T follicular helper cell (primary cell): ENCODE measurements around the gene MAGT1.
A peak's percentile ranks its signal among the peaks of the same experiment; 100 is the strongest.
"Not testable (repeated sequence)": the region's sequence is repeated elsewhere in the genome, so short reads cannot be mapped to it uniquely, and the experiment has no call there.

ENCODE experiments used
- DNase-seq: peaks from one replicate; pipeline ENCODE4 v3.0.0-alpha.2; 2020; ENCODE audit warnings: low read depth

MAGT1 gene

GRCh38 chrX:77831544-77831943, 63.7 kb downstream of the MAGT1 start:
- not testable (repeated sequence) for DNase-seq

- DNase-seq: not testable (repeated sequence)
These were observed 73.2 kb downstream of the MAGT1 start for GRCh38 chrX:77821989-77822388.

GRCh38 chrX:77820091-77820727, 75.0 kb downstream of the MAGT1 start:
- DNase-seq: no peak

DNA sequence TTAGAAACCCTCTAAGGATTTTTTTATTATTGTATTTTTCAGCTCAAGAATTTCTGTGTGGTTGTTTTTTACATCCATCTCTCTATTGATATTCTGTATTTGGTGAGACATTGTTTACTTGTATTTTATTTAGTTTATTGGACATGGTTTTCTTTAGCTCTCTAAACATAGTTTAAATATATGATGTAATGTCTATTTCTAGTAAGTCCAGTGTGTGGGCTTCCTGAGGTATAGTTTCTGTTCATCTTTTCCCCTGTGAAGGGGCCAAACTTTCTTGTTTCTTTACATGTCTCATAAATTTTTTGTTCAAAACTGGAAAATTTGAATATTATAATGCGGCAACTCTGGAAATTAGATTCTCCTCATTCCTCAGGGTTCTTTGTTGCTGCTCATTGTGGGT, 81.0 kb downstream of the MAGT1 start:
- DNase-seq: no peak

DNA sequence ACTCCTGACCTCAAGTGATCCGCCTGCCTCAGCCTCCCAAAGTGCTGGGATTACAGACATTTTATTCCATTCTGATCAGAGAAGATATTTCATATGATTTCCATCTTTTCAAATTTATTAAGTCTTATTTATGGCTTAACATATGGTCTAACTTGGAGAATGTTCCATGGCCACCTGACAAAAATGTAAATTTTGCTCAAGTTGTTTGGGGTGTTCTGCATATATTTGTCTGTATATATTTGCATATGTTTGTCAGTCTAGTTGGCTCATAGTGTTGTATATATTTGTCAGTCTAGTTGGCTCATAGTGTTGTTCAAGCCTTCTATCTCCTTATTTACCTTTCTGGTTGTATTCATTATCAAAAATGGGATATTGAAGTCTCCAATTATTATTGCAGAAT, 93.0 kb downstream of the MAGT1 start:
- no peak for DNase-seq

- no peak for DNase-seq
These were observed 100.1 kb downstream of the MAGT1 start for GRCh38 chrX:77795124-77795523.

- DNase-seq: no peak
These were observed 101.3 kb downstream of the MAGT1 start for GRCh38 chrX:77793946-77794345.

DNA sequence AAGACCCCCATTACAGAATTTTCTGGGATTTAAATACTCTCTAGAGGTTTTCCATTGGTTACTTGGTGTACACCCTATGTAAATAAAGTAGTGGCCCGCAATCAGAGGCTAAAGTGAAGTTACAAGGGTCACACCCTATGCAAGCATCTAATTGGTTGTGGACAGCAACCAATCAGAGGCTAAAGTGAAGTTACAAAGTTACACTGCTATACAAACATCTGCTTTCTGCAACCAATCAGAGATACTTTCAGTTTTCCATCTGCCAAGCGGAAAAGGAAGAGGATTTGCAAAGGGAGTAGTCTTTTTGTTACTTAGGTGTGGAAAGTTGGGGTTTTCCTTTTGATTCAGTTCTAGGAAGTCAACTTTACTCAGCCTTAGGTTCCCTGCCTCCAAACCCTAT, 107.2 kb downstream of the MAGT1 start:
- DNase-seq: no peak

DNA sequence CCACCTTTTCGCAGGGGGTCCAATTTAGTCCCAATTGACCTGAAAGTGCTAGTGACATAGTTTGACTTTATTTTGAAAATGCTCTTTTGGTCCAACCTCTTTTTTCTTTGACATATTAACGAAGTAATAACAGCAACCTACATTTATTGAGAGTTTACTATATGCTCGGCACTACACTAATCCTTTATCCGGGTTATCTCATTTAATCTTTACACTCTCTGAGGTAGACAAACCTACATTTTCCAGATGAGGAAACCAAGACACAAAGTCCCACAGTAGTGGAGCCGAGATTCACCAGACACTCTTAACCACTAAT, 108.9 kb downstream of the MAGT1 start:
- no peak for DNase-seq

DNA sequence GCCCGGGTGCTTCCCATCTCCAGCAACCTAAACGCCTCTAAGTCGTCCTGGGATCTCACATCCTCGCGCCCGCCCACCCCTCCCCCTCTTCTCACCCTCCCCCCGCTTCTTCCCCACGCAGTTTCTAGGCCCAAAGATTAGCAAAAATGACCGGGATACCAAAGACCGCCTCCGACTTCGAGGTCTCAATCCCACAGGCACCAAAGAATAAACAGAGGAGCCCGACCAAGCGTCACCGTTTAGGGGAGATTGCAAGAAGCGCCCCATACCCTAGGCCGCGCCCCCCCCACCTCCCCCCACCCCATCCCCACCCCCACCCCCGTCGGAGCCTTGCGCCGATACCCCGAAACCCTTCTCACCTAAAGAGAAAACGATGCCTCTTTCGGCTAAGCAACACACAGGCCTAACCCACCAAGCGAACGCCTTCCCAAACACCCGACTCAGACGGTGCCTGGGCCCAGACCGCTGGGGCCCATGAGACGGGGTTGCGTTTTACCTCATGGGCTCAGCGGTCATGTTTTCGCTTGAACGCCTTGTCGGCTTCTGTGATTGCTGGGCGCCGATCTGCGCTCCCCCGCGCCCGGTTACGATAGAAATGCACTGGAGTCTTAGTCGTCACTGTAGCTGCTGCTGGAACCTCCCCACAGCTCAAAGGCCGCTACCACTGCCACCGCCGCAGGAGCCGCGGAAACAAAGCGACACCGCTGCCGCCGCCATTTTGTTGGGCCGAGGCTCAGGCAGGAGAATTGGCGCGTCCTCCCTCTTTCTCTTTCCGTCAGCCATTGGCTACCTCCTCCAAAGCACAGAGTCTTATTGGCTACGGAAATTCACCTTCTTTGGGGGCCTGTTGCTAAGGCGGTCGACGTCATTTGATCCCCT, 109.5 kb downstream of the MAGT1 start, which contains the start of gene ATRX:
Gene ATRX (minus strand): TSS at position 731 of the 879 bp plus-strand sequence. CDS start 215 bp downstream, at position 516.
- peak; percentile 70 for DNase-seq

- no peak for DNase-seq
These were observed 115.5 kb downstream of the MAGT1 start for GRCh38 chrX:77779695-77780094.

GRCh38 chrX:77776659-77777058, 118.6 kb downstream of the MAGT1 start:
- DNase-seq: no peak
